HEK293 (cell line): Measurements from ENCODE around the gene KRTAP10-12.

Experiments
- CTCF ChIA-PET: fragments of 350-600 bp; formaldehyde crosslinking; extraction: SDS; loops from one replicate; lab custom pipeline; 2021; ENCODE audit warnings: antibody characterized with exemption; lab: Yijun Ruan, JAX
- POLR2A ChIA-PET: fragments of 300-600 bp; formaldehyde crosslinking; extraction: SDS; loops from one replicate; lab custom pipeline; 2020; ENCODE audit warnings: antibody characterized with exemption, inconsistent platforms; lab: Yijun Ruan, JAX
- H3K27ac ChIP-seq: fragments of 200-500 bp; sonication (Bioruptor generic); 2 replicates; pipeline ENCODE4 v1.5.1; 2014; ENCODE audit warnings: low read depth, low read length, control low read depth, inconsistent platforms; ENCODE audit errors: extremely low read depth
- H3K36me3 ChIP-seq, 2 experiments: fragments of 200-500 bp in 1 of 2; sonication (Bioruptor generic) in 1 of 2; 1 replicate in 1 of 2; 2 replicates in 1 of 2; pipeline ENCODE4 v1.5.1; 2014 to 2017; ENCODE audit warnings: inconsistent platforms in 2 of 2, low read length in 2 of 2; ENCODE audit not compliant: control insufficient read depth in 2 of 2, insufficient read depth in 1 of 2
- H3K4me1 ChIP-seq: fragments of 200-500 bp; sonication (Bioruptor generic); 2 replicates; pipeline ENCODE4 v1.5.1; 2014; ENCODE audit warnings: mild to moderate bottlenecking, low read length, inconsistent platforms; ENCODE audit not compliant: control insufficient read depth, insufficient read depth
- H3K4me3 ChIP-seq: 2 replicates; pipeline ENCODE4 v1.5.1; 2011; ENCODE audit warnings: low read depth, mild to moderate bottlenecking, control low read depth, low read length, moderate library complexity
- H3K9me3 ChIP-seq: fragments of 200-500 bp; sonication (Bioruptor generic); 2 replicates; pipeline ENCODE4 v1.5.1; 2014; ENCODE audit warnings: low read depth, low read length, inconsistent platforms; ENCODE audit not compliant: control insufficient read depth, insufficient read depth
- BCL11B ChIP-seq: fragments of 450-650 bp; formaldehyde crosslinking; IDR thresholded peaks from 2 replicates; pipeline ENCODE4 v1.5.1; 2016; ENCODE audit warnings: low read depth, missing biosample characterization, missing genetic modification characterization
- EGR2 ChIP-seq: fragments of 450-650 bp; formaldehyde crosslinking; IDR thresholded peaks from 2 replicates; pipeline ENCODE4 v1.5.1; 2016; ENCODE audit warnings: low read depth, missing biosample characterization, missing genetic modification characterization
- GLIS1 ChIP-seq: fragments of 450-650 bp; formaldehyde crosslinking; IDR thresholded peaks from 2 replicates; pipeline ENCODE4 v1.5.1; 2016; ENCODE audit warnings: missing biosample characterization, missing genetic modification characterization
- KLF8 ChIP-seq: fragments of 450-650 bp; formaldehyde crosslinking; IDR thresholded peaks from 2 replicates; pipeline ENCODE4 v1.5.1; 2016; ENCODE audit warnings: missing biosample characterization, missing genetic modification characterization
- ZNF133 ChIP-seq: fragments of 450-650 bp; formaldehyde crosslinking; IDR thresholded peaks from 2 replicates; pipeline ENCODE4 v1.5.1; 2016; ENCODE audit warnings: missing biosample characterization, missing genetic modification characterization
- ZNF366 ChIP-seq: fragments of 450-650 bp; formaldehyde crosslinking; conservative IDR thresholded peaks from 2 replicates; pipeline ENCODE4 v1.5.1; 2016; ENCODE audit warnings: missing biosample characterization, missing genetic modification characterization
- ZNF394 ChIP-seq: fragments of 450-650 bp; formaldehyde crosslinking; IDR thresholded peaks from 2 replicates; pipeline ENCODE4 v1.5.1; 2016; ENCODE audit warnings: missing biosample characterization, missing genetic modification characterization, mild to moderate bottlenecking, moderate library complexity, borderline replicate concordance
- ZNF561 ChIP-seq: fragments of 450-650 bp; IDR thresholded peaks from 2 replicates; pipeline ENCODE4 v1.5.1; 2018; ENCODE audit warnings: missing biosample characterization, missing genetic modification characterization, borderline replicate concordance
- ZNF626 ChIP-seq: fragments of 450-650 bp; sonication (Bioruptor Pico); formaldehyde crosslinking; IDR thresholded peaks from 2 replicates; pipeline ENCODE4 v1.5.1; 2018; ENCODE audit warnings: missing biosample characterization, missing genetic modification characterization, inconsistent platforms
- TF ChIP-seq, protein P1 (sequence below): fragments of 450-650 bp; formaldehyde crosslinking; IDR thresholded peaks from 2 replicates; pipeline ENCODE4 v1.5.1; 2017; ENCODE audit warnings: missing biosample characterization, missing genetic modification characterization
- TF ChIP-seq, protein P2 (sequence below): fragments of 450-650 bp; formaldehyde crosslinking; IDR thresholded peaks from 2 replicates; pipeline ENCODE4 v1.5.1; 2017; ENCODE audit warnings: missing biosample characterization, mild to moderate bottlenecking, missing genetic modification characterization, moderate library complexity
- TF ChIP-seq, protein P3 (sequence below): fragments of 450-650 bp; formaldehyde crosslinking; IDR thresholded peaks from 2 replicates; pipeline ENCODE4 v1.5.1; 2016; ENCODE audit warnings: missing biosample characterization, missing genetic modification characterization, borderline replicate concordance
- TF ChIP-seq, protein P4 (sequence below): fragments of 450-650 bp; formaldehyde crosslinking; IDR thresholded peaks from 2 replicates; pipeline ENCODE4 v1.5.1; 2016; ENCODE audit warnings: missing biosample characterization, missing genetic modification characterization
- TF ChIP-seq, protein P5 (sequence below): fragments of 450-650 bp; formaldehyde crosslinking; IDR thresholded peaks from 2 replicates; pipeline ENCODE4 v1.5.1; 2016; ENCODE audit warnings: missing biosample characterization, missing genetic modification characterization
- TF ChIP-seq, protein P6 (sequence below): fragments of 450-650 bp; formaldehyde crosslinking; IDR thresholded peaks from 2 replicates; pipeline ENCODE4 v1.5.1; 2016; ENCODE audit warnings: missing biosample characterization, missing genetic modification characterization

Gene KRTAP10-12

DNA sequence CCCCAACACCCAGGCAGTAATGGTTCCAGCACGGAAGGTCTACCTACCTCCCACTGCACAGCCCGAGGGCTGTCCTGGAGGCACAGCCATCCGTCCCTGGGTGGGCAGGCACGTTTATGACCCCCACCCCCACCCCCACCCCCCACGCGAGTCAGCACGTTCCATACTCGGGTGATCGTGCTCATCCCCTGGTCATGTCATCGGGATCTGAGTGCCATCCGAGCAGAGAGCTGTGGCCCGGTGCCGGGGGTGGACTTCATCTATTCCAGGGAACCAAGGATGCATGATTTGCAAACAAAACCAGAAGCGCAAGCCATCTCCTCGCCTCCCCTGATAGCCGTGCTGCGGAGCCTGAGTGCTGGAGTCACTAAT lies 13.3 kb downstream of the KRTAP10-12 start:
- Histone ChIP-seq H3K36me3 (no peaks in the 10 kb centered on the region), H3K4me1 (peaks cover 6% of the 10 kb centered on the region; the same call in 1 of the 2 replicates), H3K4me3 (no peak overlapping the region), H3K27ac (no peak overlapping the region), H3K9me3 (no peaks in the 10 kb centered on the region)
- ChIA-PET POLR2A (no interaction called here), CTCF (interaction anchor here (0.6 to 1.2 kb wide), 3 partner anchors 200 to 430 kb away, joined by 3 to 5 read pairs (median 3); no protein-coding TSS in a partner anchor)
- TF ChIP-seq BCL11B (no peak), ZNF394 (no peak), EGR2 (tag by site-specific recombination) (no peak), ZNF561 (tag by site-specific recombination) (no peak)
- TF ChIP-seq, protein P1, sequence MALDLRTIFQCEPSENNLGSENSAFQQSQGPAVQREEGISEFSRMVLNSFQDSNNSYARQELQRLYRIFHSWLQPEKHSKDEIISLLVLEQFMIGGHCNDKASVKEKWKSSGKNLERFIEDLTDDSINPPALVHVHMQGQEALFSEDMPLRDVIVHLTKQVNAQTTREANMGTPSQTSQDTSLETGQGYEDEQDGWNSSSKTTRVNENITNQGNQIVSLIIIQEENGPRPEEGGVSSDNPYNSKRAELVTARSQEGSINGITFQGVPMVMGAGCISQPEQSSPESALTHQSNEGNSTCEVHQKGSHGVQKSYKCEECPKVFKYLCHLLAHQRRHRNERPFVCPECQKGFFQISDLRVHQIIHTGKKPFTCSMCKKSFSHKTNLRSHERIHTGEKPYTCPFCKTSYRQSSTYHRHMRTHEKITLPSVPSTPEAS (tag by site-specific recombination), result no peak

DNA sequence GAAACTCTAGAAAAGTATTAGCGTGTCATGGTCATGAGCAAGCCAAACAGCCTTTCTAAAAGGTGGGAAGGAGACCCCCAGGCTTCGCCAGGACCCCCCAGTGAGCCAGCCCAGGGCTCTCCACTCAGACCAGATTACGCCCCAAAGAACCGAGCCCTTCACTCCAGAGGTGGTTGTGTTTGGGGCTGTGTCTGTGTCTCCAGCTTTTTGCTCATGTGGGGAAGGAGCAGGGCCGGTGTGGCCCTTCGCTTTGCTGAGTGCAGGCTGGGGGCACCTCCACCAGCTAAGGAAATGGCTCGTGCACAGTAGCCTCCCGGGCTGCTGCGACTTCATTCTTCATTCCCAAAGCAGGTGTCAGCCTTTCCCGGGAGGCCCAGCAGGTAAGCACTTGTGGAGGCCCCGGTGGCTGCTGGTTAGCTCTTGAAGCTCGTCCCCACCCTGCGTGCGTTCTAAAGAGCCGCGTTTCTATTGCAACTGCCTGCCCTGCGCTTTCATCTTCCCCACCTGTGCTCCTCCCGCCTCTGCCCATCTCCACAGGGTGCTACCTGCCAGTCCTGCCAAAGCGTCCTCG lies 13.9 kb downstream of the KRTAP10-12 start:
- H3K4me1 ChIP-seq, result peaks cover 6% of the 10 kb centered on the region; the same call in 1 of the 2 replicates
- CTCF ChIA-PET, result interaction anchor here (0.6 to 1.0 kb wide), 3 partner anchors 9 to 151 kb away, joined by 3 to 4 read pairs (median 3); no protein-coding TSS in a partner anchor
- H3K36me3 ChIP-seq, result no peaks in the 10 kb centered on the region
- no peaks in the 10 kb centered on the region for H3K9me3 ChIP-seq
- TF ChIP-seq, protein P2, sequence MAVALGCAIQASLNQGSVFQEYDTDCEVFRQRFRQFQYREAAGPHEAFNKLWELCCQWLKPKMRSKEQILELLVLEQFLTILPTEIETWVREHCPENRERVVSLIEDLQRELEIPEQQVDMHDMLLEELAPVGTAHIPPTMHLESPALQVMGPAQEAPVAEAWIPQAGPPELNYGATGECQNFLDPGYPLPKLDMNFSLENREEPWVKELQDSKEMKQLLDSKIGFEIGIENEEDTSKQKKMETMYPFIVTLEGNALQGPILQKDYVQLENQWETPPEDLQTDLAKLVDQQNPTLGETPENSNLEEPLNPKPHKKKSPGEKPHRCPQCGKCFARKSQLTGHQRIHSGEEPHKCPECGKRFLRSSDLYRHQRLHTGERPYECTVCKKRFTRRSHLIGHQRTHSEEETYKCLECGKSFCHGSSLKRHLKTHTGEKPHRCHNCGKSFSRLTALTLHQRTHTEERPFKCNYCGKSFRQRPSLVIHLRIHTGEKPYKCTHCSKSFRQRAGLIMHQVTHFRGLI, result no peak
- TF ChIP-seq GLIS1 (tag by site-specific recombination), result peak; percentile 34; the same call in 1 of the 2 replicates
- no peak overlapping the region for H3K4me3 ChIP-seq
- H3K27ac ChIP-seq, result no peak overlapping the region
- POLR2A ChIA-PET, result no interaction called here

DNA sequence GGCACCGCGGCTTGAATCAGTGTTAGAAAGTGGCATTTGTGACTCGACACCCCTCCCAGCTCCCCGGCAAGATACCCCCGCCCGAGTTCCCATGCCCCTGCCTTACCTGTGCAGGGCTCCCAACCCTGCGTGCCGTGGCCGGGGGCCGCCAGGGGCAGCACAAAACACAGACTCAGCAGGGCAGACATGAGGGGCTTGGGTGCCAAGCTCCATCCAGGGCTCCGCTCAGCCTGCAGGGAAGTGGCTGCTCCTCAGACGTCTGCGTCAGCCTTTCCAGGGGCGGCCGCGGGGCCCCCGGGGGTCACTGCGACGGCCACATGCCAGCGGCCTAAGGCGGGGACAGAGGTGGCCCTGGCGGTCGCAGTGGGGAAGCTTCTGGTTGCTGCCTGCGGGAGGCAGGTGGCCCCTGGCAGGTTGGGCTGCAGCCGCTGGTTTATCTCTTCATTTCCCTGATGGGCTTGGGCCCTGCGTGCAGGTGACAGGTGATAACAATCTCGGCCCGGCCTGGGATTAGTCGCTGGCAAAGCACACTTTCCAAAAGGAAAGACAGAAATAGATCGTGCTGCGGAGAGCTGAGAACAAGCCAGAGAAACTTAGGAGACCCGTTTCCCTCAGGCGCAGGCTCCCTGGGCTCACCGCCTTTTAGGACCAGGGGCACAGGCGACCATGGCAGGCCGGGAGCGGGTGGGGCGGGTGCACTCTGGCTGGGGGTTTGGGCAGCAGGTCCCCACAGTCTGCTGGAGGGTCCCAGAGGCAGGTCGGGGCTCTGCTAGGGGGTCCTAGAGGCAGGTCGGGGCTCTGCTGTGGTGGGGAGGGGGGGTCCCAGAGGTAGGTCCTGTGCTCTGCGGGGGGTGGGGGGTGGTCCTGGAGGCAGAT lies 14.6 kb downstream of the KRTAP10-12 start, which contains the start of gene TSPEAR:
TSS of gene TSPEAR (minus strand) at position 246 of the 876 bp plus-strand sequence. CDS start at position 188, 58 bp downstream.
- no peak within 1 kb of the TSS for H3K27ac ChIP-seq
- no peaks in the 10 kb centered on the region for H3K36me3 ChIP-seq
- H3K4me3 ChIP-seq, result no peak within 1 kb of the TSS
- CTCF ChIA-PET, result interaction anchor here (0.6 to 1.0 kb wide), 2 partner anchors 10 to 96 kb away, joined by 3 to 4 read pairs; no protein-coding TSS in a partner anchor
- TF ChIP-seq, protein P3, sequence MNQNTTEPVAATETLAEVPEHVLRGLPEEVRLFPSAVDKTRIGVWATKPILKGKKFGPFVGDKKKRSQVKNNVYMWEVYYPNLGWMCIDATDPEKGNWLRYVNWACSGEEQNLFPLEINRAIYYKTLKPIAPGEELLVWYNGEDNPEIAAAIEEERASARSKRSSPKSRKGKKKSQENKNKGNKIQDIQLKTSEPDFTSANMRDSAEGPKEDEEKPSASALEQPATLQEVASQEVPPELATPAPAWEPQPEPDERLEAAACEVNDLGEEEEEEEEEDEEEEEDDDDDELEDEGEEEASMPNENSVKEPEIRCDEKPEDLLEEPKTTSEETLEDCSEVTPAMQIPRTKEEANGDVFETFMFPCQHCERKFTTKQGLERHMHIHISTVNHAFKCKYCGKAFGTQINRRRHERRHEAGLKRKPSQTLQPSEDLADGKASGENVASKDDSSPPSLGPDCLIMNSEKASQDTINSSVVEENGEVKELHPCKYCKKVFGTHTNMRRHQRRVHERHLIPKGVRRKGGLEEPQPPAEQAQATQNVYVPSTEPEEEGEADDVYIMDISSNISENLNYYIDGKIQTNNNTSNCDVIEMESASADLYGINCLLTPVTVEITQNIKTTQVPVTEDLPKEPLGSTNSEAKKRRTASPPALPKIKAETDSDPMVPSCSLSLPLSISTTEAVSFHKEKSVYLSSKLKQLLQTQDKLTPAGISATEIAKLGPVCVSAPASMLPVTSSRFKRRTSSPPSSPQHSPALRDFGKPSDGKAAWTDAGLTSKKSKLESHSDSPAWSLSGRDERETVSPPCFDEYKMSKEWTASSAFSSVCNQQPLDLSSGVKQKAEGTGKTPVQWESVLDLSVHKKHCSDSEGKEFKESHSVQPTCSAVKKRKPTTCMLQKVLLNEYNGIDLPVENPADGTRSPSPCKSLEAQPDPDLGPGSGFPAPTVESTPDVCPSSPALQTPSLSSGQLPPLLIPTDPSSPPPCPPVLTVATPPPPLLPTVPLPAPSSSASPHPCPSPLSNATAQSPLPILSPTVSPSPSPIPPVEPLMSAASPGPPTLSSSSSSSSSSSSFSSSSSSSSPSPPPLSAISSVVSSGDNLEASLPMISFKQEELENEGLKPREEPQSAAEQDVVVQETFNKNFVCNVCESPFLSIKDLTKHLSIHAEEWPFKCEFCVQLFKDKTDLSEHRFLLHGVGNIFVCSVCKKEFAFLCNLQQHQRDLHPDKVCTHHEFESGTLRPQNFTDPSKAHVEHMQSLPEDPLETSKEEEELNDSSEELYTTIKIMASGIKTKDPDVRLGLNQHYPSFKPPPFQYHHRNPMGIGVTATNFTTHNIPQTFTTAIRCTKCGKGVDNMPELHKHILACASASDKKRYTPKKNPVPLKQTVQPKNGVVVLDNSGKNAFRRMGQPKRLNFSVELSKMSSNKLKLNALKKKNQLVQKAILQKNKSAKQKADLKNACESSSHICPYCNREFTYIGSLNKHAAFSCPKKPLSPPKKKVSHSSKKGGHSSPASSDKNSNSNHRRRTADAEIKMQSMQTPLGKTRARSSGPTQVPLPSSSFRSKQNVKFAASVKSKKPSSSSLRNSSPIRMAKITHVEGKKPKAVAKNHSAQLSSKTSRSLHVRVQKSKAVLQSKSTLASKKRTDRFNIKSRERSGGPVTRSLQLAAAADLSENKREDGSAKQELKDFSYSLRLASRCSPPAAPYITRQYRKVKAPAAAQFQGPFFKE (tag by site-specific recombination), result no peak
- TF ChIP-seq, protein P2, result no peak
- TF ChIP-seq KLF8 (tag by site-specific recombination) (no peak), ZNF626 (no peak), ZNF133 (tag by site-specific recombination) (no peak), ZNF366 (no peak)
- TF ChIP-seq, protein P4, sequence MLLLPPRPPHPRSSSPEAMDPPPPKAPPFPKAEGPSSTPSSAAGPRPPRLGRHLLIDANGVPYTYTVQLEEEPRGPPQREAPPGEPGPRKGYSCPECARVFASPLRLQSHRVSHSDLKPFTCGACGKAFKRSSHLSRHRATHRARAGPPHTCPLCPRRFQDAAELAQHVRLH (tag by site-specific recombination), result no peak
- TF ChIP-seq, protein P5, sequence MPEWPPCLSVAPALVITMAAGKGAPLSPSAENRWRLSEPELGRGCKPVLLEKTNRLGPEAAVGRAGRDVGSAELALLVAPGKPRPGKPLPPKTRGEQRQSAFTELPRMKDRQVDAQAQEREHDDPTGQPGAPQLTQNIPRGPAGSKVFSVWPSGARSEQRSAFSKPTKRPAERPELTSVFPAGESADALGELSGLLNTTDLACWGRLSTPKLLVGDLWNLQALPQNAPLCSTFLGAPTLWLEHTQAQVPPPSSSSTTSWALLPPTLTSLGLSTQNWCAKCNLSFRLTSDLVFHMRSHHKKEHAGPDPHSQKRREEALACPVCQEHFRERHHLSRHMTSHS (tag by site-specific recombination), result no peak
- TF ChIP-seq, protein P6, sequence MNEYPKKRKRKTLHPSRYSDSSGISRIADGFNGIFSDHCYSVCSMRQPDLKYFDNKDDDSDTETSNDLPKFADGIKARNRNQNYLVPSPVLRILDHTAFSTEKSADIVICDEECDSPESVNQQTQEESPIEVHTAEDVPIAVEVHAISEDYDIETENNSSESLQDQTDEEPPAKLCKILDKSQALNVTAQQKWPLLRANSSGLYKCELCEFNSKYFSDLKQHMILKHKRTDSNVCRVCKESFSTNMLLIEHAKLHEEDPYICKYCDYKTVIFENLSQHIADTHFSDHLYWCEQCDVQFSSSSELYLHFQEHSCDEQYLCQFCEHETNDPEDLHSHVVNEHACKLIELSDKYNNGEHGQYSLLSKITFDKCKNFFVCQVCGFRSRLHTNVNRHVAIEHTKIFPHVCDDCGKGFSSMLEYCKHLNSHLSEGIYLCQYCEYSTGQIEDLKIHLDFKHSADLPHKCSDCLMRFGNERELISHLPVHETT (tag by site-specific recombination), result no peak
- peaks cover 6% of the 10 kb centered on the region; the same call in 1 of the 2 replicates for H3K4me1 ChIP-seq
- POLR2A ChIA-PET, result no interaction called here
- H3K9me3 ChIP-seq, result no peaks in the 10 kb centered on the region
